Esophagus muscularis mucosa (tissue), 4 donors: ENCODE measurements around the gene GOLGA6L26. TPM values are rescaled to one million over a fixed set of nuclear protein-coding genes. Genes with fewer than 3 reads are reported as not detected.
"Not testable (repeated sequence)": the region's sequence is repeated elsewhere in the genome, so short reads cannot be mapped to it uniquely, and the experiment has no call there.

Source experiments
- DNase-seq: peaks from one replicate; pipeline ENCODE4 v3.0.0-alpha.2; 2017; ENCODE audit errors: extremely low spot score
- H3K27ac ChIP-seq, 4 donors: fragments of 200-600 bp; sonication (generic); replicated peaks in 1 of 4; 1 replicate in 3 of 4; 2 replicates in 1 of 4; pipeline ENCODE4 v1.5.1; 2016 to 2019; ENCODE audit warnings: mild to moderate bottlenecking in 1 of 4
- H3K27me3 ChIP-seq, 4 donors: fragments of 200-600 bp; sonication (generic); one replicate each; pipeline versions ENCODE4 v1.5.1 to v1.6.0; 2016 to 2019
- H3K36me3 ChIP-seq, 4 donors: fragments of 200-600 bp; sonication (generic); one replicate each; pipeline ENCODE4 v1.5.1; 2016 to 2019
- H3K4me1 ChIP-seq, 4 donors: fragments of 200-600 bp; sonication (generic); one replicate each; pipeline ENCODE4 v1.5.1; 2016 to 2019
- H3K4me3 ChIP-seq, 4 donors: fragments of 200-600 bp; sonication (generic); 1 replicate in 2 of 4; 2 replicates in 2 of 4; pipeline ENCODE4 v1.5.1; 2016 to 2019; ENCODE audit warnings: mild to moderate bottlenecking in 4 of 4, moderate library complexity in 1 of 4
- H3K9me3 ChIP-seq, 4 donors: fragments of 200-600 bp; sonication (generic); 1 replicate in 3 of 4; 2 replicates in 1 of 4; pipeline ENCODE4 v1.5.1; 2016 to 2019
- EP300 ChIP-seq: sonication (generic); formaldehyde crosslinking; IDR thresholded peaks from one replicate; pipeline ENCODE4 v1.6.1; 2017; ENCODE audit warnings: antibody characterized with exemption
- POLR2A ChIP-seq: fragments of 450-650 bp; IDR thresholded peaks from one replicate; pipeline ENCODE4 v1.6.1; 2017; ENCODE audit warnings: antibody characterized with exemption, moderate library complexity, mild to moderate bottlenecking, low read depth
- POLR2AphosphoS5 ChIP-seq, 2 donors: sonication (generic); formaldehyde crosslinking; IDR thresholded peaks; one replicate each; pipeline ENCODE4 v1.6.1; 2017; ENCODE audit warnings: antibody characterized with exemption in 2 of 2
- WGBS: methylation state at CpG from one replicate; pipeline ENCODE4 v1.1.5; 2018; 5-methylcytosine and 5-hydroxymethylcytosine counted together
- intact Hi-C: fragments of 100-400 bp; cut with DNase I; formaldehyde crosslinking; loops from one replicate; pipeline ENCODE4 v1.15.1; 2023
- total RNA-seq, 4 donors: library from RNA; depleted of rRNA; stranded (reverse); fragments of >200 nt; gene quantifications; one replicate each; pipeline versions ENCODE4 v1.1.0 to v1.2.1, GENCODE V29; 2016
- TF ChIP-seq, protein P1 (sequence below), 3 experiments: fragments of 200-600 bp in 2 of 3; fragments of 450-650 bp in 1 of 3; sonication (generic) in 2 of 3; IDR thresholded peaks; one replicate each; pipeline ENCODE4 v1.5.1; 2017 to 2019; ENCODE audit warnings: antibody characterized with exemption in 3 of 3, mild to moderate bottlenecking in 2 of 3, moderate library complexity in 1 of 3

The GOLGA6L26 gene
- total RNA-seq, 4 donors from 2014 or later: not detected

DNA sequence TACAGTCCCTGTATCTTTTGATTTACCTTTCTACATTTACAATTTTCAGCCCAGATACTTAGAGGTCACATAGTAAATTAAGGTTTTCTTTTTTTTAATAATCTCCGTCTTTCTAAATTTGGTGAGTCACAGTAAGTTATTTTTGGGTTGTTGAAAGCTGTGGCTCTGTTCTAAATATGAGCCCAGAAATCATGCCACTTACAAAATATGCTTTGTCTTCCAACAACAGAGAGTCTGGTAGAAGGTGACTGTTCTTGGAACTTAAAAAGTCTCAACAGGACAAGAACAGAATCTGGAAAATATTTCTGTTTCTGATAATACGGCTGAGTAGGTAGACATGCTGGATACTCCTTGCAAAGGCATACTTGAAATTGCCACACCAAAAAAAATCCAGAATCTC is 36.6 kb upstream of the GOLGA6L26 start:
- TF ChIP-seq EP300 (no peak), POLR2A (no peak), POLR2AphosphoS5 (IDR thresholded peaks at IDR 0.05) (no peak)
- TF ChIP-seq, protein P1, sequence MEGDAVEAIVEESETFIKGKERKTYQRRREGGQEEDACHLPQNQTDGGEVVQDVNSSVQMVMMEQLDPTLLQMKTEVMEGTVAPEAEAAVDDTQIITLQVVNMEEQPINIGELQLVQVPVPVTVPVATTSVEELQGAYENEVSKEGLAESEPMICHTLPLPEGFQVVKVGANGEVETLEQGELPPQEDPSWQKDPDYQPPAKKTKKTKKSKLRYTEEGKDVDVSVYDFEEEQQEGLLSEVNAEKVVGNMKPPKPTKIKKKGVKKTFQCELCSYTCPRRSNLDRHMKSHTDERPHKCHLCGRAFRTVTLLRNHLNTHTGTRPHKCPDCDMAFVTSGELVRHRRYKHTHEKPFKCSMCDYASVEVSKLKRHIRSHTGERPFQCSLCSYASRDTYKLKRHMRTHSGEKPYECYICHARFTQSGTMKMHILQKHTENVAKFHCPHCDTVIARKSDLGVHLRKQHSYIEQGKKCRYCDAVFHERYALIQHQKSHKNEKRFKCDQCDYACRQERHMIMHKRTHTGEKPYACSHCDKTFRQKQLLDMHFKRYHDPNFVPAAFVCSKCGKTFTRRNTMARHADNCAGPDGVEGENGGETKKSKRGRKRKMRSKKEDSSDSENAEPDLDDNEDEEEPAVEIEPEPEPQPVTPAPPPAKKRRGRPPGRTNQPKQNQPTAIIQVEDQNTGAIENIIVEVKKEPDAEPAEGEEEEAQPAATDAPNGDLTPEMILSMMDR (IDR thresholded peaks at IDR 0.05): no peak
- H3K36me3 ChIP-seq: no peaks in the 10 kb centered on the region
- 57% methylated on average over 2 of the region's 2 CpGs for WGBS
- no peak overlapping the region for H3K27ac ChIP-seq
- no peak for DNase-seq
- H3K27me3 ChIP-seq: peaks cover 0 to 3% (median 0%) of the 10 kb centered on the region in 4 donors
- no peaks in the 10 kb centered on the region for H3K9me3 ChIP-seq
- intact Hi-C loops: no loop called here
- no peak overlapping the region for H3K4me3 ChIP-seq
- H3K4me1 ChIP-seq: peaks cover 0 to 7% (median 0%) of the 10 kb centered on the region in 4 donors

DNA sequence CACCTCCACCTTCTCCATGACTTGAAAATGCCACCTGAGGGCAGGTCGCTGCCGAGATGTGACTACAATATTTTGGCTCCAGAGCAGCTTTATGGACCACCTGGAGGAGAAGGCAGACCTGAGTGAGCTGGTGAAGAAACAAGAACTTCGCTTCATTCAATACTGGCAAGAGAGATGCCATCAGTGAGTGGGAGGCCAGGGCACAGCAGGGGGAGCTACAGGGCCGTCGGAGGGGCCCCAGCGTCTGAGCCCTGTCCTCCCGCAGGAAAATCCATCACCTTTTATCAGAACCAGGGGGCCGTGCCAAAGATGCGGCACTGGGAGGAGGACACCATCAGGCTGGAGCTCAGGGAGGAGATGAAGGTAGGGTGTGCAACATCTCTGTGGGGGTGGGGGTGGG is 30.3 kb upstream of the GOLGA6L26 start:
- intact Hi-C loops, H3K9me3 ChIP-seq, H3K4me1 ChIP-seq, H3K27me3 ChIP-seq, H3K27ac ChIP-seq, H3K4me3 ChIP-seq, H3K36me3 ChIP-seq, DNase-seq: not testable (repeated sequence)
- 46% methylated on average over 2 of the region's 9 CpGs for WGBS

- H3K4me1 ChIP-seq, H3K4me3 ChIP-seq, H3K9me3 ChIP-seq, H3K36me3 ChIP-seq, H3K27me3 ChIP-seq, DNase-seq, intact Hi-C loops, H3K27ac ChIP-seq: not testable (repeated sequence)
- no CpG with 5 or more reads among the region's 5 CpGs for WGBS
These were observed 28.6 kb upstream of the GOLGA6L26 start for GRCh38 chr15:23362622-23363021.

DNA sequence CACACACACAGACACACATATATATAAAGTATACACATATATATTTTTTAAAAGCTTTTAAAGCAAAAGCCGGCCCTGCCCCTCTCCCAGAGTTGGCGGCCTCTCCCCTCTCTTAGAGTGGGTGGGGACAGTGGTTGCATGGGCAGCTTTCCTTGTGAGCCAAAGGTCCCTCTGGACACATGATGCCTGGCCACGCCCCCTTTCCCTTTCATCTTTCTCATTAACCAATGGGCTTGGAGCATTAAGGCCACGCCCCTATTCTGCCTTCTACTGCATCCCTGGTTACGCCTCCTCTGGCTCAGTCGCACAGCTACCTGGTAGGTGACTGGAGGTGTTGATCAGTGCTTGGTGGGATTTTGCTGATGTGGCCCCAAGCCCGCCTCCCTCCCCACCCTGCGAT is 20.5 kb upstream of the GOLGA6L26 start, which contains the start of gene GOLGA8S:
GOLGA8S (plus strand) TSS at position 301 of the 400 bp plus-strand sequence; CDS start at position 363, 62 bp downstream.
- intact Hi-C loops, H3K4me3 ChIP-seq, DNase-seq, H3K27ac ChIP-seq, H3K36me3 ChIP-seq, H3K4me1 ChIP-seq, H3K27me3 ChIP-seq, H3K9me3 ChIP-seq: not testable (repeated sequence)
- WGBS: no CpG with 5 or more reads among the region's 8 CpGs

- H3K4me1 ChIP-seq, DNase-seq: not testable (repeated sequence)
- 77% methylated on average over 3 of the region's 13 CpGs for WGBS
These were observed 22.8 kb downstream of the GOLGA6L26 start for GRCh38 chr15:23311233-23311632.

GRCh38 chr15:23305921-23306320 is 28.1 kb downstream of the GOLGA6L26 start:
- H3K27me3 ChIP-seq, DNase-seq, intact Hi-C loops, H3K9me3 ChIP-seq, H3K27ac ChIP-seq, H3K4me3 ChIP-seq: not testable (repeated sequence)
- H3K36me3 ChIP-seq: peaks cover 17 to 44% (median 32%) of the 10 kb centered on the region in 4 donors
- H3K4me1 ChIP-seq: peaks cover 16 to 26% (median 24%) of the 10 kb centered on the region in 4 donors
- WGBS: 89% methylated on average over 7 of the region's 7 CpGs

More at GRCh38 chr15:23311233-23311632, 22.8 kb downstream of the GOLGA6L26 start:
- H3K4me3 ChIP-seq, H3K27ac ChIP-seq, H3K27me3 ChIP-seq, intact Hi-C loops, H3K9me3 ChIP-seq: not testable (repeated sequence)
- H3K36me3 ChIP-seq: peaks cover 23 to 49% (median 37%) of the 10 kb centered on the region in 4 donors

DNA sequence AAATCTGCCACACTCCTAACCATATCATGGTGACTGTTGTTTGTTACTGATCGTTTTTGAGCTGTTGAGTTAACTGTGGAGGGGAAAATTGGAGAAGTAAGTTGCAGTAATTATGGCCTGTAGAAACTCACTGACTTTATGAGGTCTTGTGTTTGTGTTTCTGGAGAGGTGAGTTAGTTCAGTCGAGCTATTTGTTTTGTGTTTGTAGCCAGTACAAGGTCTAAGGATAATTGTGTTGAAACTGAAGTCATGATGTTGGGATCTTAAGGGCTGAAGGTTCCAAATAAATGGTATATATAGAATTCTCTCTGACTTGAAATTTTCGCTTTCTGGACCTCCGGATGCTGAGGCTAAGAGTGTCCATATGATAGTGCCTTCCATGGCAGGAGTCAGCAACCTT is 29.2 kb downstream of the GOLGA6L26 start:
- Histone ChIP-seq H3K4me1 (peaks cover 16 to 26% (median 24%) of the 10 kb centered on the region in 4 donors), H3K36me3 (peaks cover 9 to 32% (median 22%) of the 10 kb centered on the region in 4 donors), H3K4me3 (peak overlapping the region; percentile 48 to 70 (median 54))
- intact Hi-C loops, H3K9me3 ChIP-seq, DNase-seq, H3K27ac ChIP-seq, H3K27me3 ChIP-seq: not testable (repeated sequence)
- WGBS: 57% methylated on average over 4 of the region's 4 CpGs

- DNase-seq, intact Hi-C loops, H3K27me3 ChIP-seq, H3K9me3 ChIP-seq: not testable (repeated sequence)
- peaks cover 16 to 26% (median 24%) of the 10 kb centered on the region in 4 donors for H3K4me1 ChIP-seq
- peak overlapping the region; percentile 38 to 70 (median 62) for H3K27ac ChIP-seq
- 3% methylated on average over 3 of the region's 7 CpGs for WGBS
- peaks cover 4 to 27% (median 17%) of the 10 kb centered on the region in 4 donors for H3K36me3 ChIP-seq
- H3K4me3 ChIP-seq: peak overlapping the region; percentile 48 to 70 (median 54)
These were observed 29.7 kb downstream of the GOLGA6L26 start for GRCh38 chr15:23304267-23304666.

DNA sequence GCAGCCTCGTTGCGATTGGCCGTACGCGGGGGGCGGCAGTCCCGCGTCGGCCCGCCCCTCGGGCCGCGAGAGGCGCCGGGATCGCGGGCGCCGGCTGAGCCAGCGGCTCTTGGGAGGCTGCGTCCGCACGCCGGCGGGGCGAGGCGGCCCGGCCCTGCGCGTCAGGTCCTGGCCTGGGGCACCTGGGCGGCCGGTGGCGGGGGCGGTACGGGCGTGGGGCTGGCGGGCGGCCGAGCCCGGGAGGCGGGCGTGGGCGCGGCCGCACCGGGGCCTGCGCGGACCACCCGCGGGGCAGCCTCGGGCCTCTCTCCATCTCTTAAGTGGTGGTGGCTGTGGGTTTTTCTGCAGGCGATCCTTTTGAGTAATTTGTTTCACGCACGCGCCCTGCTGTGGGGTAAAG is 30.3 kb downstream of the GOLGA6L26 start:
- intact Hi-C loops, H3K27me3 ChIP-seq, H3K9me3 ChIP-seq, DNase-seq: not testable (repeated sequence)
- Histone ChIP-seq H3K4me3 (peak overlapping the region; percentile 48 to 70 (median 54)), H3K27ac (peak overlapping the region; percentile 38 to 70 (median 62)), H3K36me3 (peaks cover 0 to 21% (median 11%) of the 10 kb centered on the region in 4 donors), H3K4me1 (peaks cover 16 to 26% (median 24%) of the 10 kb centered on the region in 4 donors)
- no CpG with 5 or more reads among the region's 55 CpGs for WGBS

DNA sequence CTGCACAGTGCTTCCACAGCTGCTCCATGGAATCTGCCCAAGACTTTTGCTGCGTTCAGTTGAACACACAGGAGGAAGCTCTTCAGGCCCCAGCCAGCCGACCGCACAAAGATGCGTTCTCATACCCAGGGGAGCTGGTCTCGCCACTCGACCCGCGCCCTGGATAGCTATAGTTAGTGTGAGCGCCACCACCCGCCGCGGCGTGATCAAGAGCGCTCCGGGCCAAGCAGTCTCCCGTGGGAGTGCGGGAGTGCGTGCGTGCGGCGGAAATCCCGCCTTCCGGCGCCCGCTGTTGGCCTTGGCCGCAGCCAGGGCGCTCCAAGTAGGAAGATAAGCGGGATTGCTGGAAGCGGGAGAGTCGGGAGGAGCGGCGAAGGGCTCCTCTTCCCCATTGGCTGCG is 30.8 kb downstream of the GOLGA6L26 start:
- H3K27ac ChIP-seq, intact Hi-C loops, DNase-seq, H3K27me3 ChIP-seq, H3K9me3 ChIP-seq: not testable (repeated sequence)
- Histone ChIP-seq H3K4me3 (peak overlapping the region; percentile 27 to 70 (median 54)), H3K4me1 (peaks cover 16 to 26% (median 24%) of the 10 kb centered on the region in 4 donors), H3K36me3 (peaks cover 0 to 17% (median 9%) of the 10 kb centered on the region in 4 donors)
- no CpG with 5 or more reads among the region's 33 CpGs for WGBS
